Measurements from ENCODE around the gene AKAP1.

GRCh38 chr17:57043276-57043675 lies 41.8 kb upstream of the AKAP1 start:
- no peak for TF ChIP-seq CTCF (conservative IDR thresholded peaks at IDR 0.05; ENCODE audit: low read depth, low read length)
- TF ChIP-seq EZH2 (IDR thresholded peaks at IDR 0.05; ENCODE audit: low read length, unreplicated experiment): no peak
